H9 (cell line): Measurements from ENCODE around the gene EFCC1. TPM values are rescaled to one million over a fixed set of nuclear protein-coding genes. Genes with fewer than 3 reads are reported as not detected.

Experiments
- DNase-seq: peaks from one replicate; pipeline ENCODE4 v3.0.0-alpha.2; 2017
- H2AFZ ChIP-seq: one replicate; pipeline ENCODE4 v1.6.1; 2013; ENCODE audit warnings: mild to moderate bottlenecking, low read length, control low read depth, moderate library complexity
- H2AK5ac ChIP-seq: 2 replicates; pipeline ENCODE4 v1.6.1; 2013; ENCODE audit warnings: low read length, control low read depth, mixed read lengths; ENCODE audit not compliant: insufficient read length
- H2BK120ac ChIP-seq: one replicate; pipeline ENCODE4 v1.6.1; 2013; ENCODE audit warnings: low read depth, mild to moderate bottlenecking, low read length, control low read depth, inconsistent platforms; ENCODE audit not compliant: poor library complexity, severe bottlenecking
- H2BK12ac ChIP-seq: 2 replicates; pipeline ENCODE4 v1.6.1; 2013; ENCODE audit warnings: low read length, control low read depth, mixed read lengths, low read depth; ENCODE audit not compliant: insufficient read length
- H2BK15ac ChIP-seq: 2 replicates; pipeline ENCODE4 v1.6.1; 2013; ENCODE audit warnings: low read depth, low read length, control low read depth
- H2BK20ac ChIP-seq: one replicate; pipeline ENCODE4 v1.6.1; 2013; ENCODE audit warnings: low read depth, mild to moderate bottlenecking, low read length, control low read depth, inconsistent platforms; ENCODE audit not compliant: poor library complexity, severe bottlenecking
- H2BK5ac ChIP-seq: 2 replicates; pipeline ENCODE4 v1.6.1; 2013; ENCODE audit warnings: low read length, control low read depth, mixed read lengths; ENCODE audit not compliant: insufficient read length
- H3K14ac ChIP-seq: 2 replicates; pipeline ENCODE4 v1.6.1; 2013; ENCODE audit warnings: low read length, control low read depth; ENCODE audit not compliant: insufficient read depth
- H3K18ac ChIP-seq: 2 replicates; pipeline ENCODE4 v1.6.1; 2013; ENCODE audit warnings: low read depth, mild to moderate bottlenecking, mixed read lengths, low read length, control low read depth; ENCODE audit not compliant: insufficient read length
- H3K23ac ChIP-seq: 2 replicates; pipeline ENCODE4 v1.6.1; 2013; ENCODE audit warnings: low read length, control low read depth, mixed read lengths, low read depth; ENCODE audit not compliant: insufficient read length
- H3K23me2 ChIP-seq: 2 replicates; pipeline ENCODE4 v1.6.1; 2013; ENCODE audit warnings: low read depth, mild to moderate bottlenecking, mixed read lengths, low read length, control low read depth; ENCODE audit not compliant: insufficient read length, poor library complexity, severe bottlenecking
- H3K27ac ChIP-seq: 2 replicates; pipeline ENCODE4 v1.5.1; 2013; ENCODE audit warnings: low read length, control low read depth, mixed read lengths, low read depth; ENCODE audit not compliant: insufficient read length
- H3K27me3 ChIP-seq: 2 replicates; pipeline ENCODE4 v1.6.1; 2013; ENCODE audit warnings: low read length, control low read depth, inconsistent platforms; ENCODE audit not compliant: insufficient read depth
- H3K4ac ChIP-seq: 2 replicates; pipeline ENCODE4 v1.6.1; 2013; ENCODE audit warnings: low read depth, mild to moderate bottlenecking, control low read depth, inconsistent platforms, low read length, moderate library complexity
- H3K4me1 ChIP-seq: 2 replicates; pipeline ENCODE4 v1.6.1; 2013; ENCODE audit warnings: low read length, control low read depth, inconsistent platforms; ENCODE audit not compliant: insufficient read depth
- H3K4me2 ChIP-seq: 2 replicates; pipeline ENCODE4 v1.6.1; 2013; ENCODE audit warnings: low read length, control low read depth, mixed read lengths; ENCODE audit not compliant: insufficient read length, insufficient read depth
- H3K56ac ChIP-seq: 2 replicates; pipeline ENCODE4 v1.6.1; 2013; ENCODE audit warnings: low read depth, mild to moderate bottlenecking, mixed read lengths, low read length, control low read depth; ENCODE audit not compliant: insufficient read length
- H3K79me1 ChIP-seq: 2 replicates; pipeline ENCODE4 v1.6.1; 2013; ENCODE audit warnings: low read depth, mild to moderate bottlenecking, moderate library complexity, low read length, control low read depth, inconsistent platforms; ENCODE audit not compliant: insufficient read depth, poor library complexity, severe bottlenecking
- H3K79me2 ChIP-seq: 2 replicates; pipeline ENCODE4 v1.6.1; 2013; ENCODE audit warnings: low read length, control low read depth, inconsistent platforms; ENCODE audit not compliant: insufficient read depth
- H3K9ac ChIP-seq: 2 replicates; pipeline ENCODE4 v1.6.1; 2013; ENCODE audit warnings: low read length, control low read depth, mixed read lengths; ENCODE audit not compliant: insufficient read length; ENCODE audit errors: extremely low read depth
- H3K9me3 ChIP-seq: one replicate; pipeline ENCODE4 v1.6.1; 2013; ENCODE audit warnings: low read depth, low read length, inconsistent platforms; ENCODE audit not compliant: control insufficient read depth
- H3T11ph ChIP-seq: one replicate; pipeline ENCODE4 v1.6.1; 2013; ENCODE audit warnings: mild to moderate bottlenecking, low read length, control low read depth, inconsistent platforms
- H4K20me1 ChIP-seq: one replicate; pipeline ENCODE4 v1.6.1; 2013; ENCODE audit not compliant: control insufficient read depth, insufficient read length, insufficient read depth
- H4K5ac ChIP-seq: 2 replicates; pipeline ENCODE4 v1.6.1; 2013; ENCODE audit warnings: low read depth, mild to moderate bottlenecking, mixed read lengths, low read length, control low read depth; ENCODE audit not compliant: insufficient read length
- H4K8ac ChIP-seq: replicated peaks from 2 replicates; pipeline ENCODE4 v1.6.1; 2013; ENCODE audit warnings: low read length, control low read depth, mixed read lengths, low read depth; ENCODE audit not compliant: insufficient read length
- H4K91ac ChIP-seq: 2 replicates; pipeline ENCODE4 v1.6.1; 2013; ENCODE audit warnings: low read depth, mild to moderate bottlenecking, moderate library complexity, mixed read lengths, low read length, control low read depth; ENCODE audit not compliant: insufficient read length
- H3K27ac Mint-ChIP-seq, 3 experiments: 2 replicates in 2 of 3; 3 replicates in 1 of 3; pipeline ENCODE4 v1.8.0; 2020 to 2021; ENCODE audit warnings: mixed read lengths in 3 of 3, mild to moderate bottlenecking in 1 of 3, moderate library complexity in 1 of 3
- H3K27me3 Mint-ChIP-seq: 2 replicates; pipeline ENCODE4 v1.8.0; 2021; ENCODE audit warnings: low read depth, mild to moderate bottlenecking, moderate library complexity, mixed read lengths
- H3K36me3 Mint-ChIP-seq, 3 experiments: 2 replicates in 2 of 3; 3 replicates in 1 of 3; pipeline ENCODE4 v1.8.0; 2020 to 2021; ENCODE audit warnings: low read depth in 3 of 3, mixed read lengths in 3 of 3; ENCODE audit not compliant: insufficient read depth in 1 of 3
- H3K4me1 Mint-ChIP-seq, 2 experiments: 2 replicates each; pipeline ENCODE4 v1.8.0; 2020; ENCODE audit warnings: mixed read lengths in 2 of 2
- H3K4me3 Mint-ChIP-seq, 2 experiments: 2 replicates in 1 of 2; 3 replicates in 1 of 2; pipeline ENCODE4 v1.8.0; 2020 to 2021; ENCODE audit warnings: mild to moderate bottlenecking in 2 of 2, mixed read lengths in 2 of 2, moderate library complexity in 1 of 2
- H3K9me3 Mint-ChIP-seq, 2 experiments: 2 replicates in 1 of 2; 3 replicates in 1 of 2; pipeline ENCODE4 v1.8.0; 2020; ENCODE audit warnings: mild to moderate bottlenecking in 2 of 2, mixed read lengths in 2 of 2, moderate library complexity in 1 of 2
- CTCF ChIP-seq: fragments of 200-600 bp; sonication (generic); conservative IDR thresholded peaks from 3 replicates; pipeline ENCODE4 v1.8.0; 2021; ENCODE audit warnings: antibody characterized with exemption, mild to moderate bottlenecking
- WGBS: extraction: QIAGEN DNeasy Blood & Tissue Kit; methylation state at CpG from one replicate; pipeline ENCODE4 v1.1.7; 2013; ENCODE audit warnings: missing lambda C conversion rate, low lambda C conversion rate, mixed read lengths; ENCODE audit not compliant: insufficient read length; ENCODE audit errors: extremely low coverage; 5-methylcytosine and 5-hydroxymethylcytosine counted together
- total RNA-seq: library from RNA; stranded (reverse); gene quantifications from 2 replicates; pipeline ENCODE4 v1.2.1, GENCODE V29; 2021

The EFCC1 gene
- total RNA-seq, 1 experiment from 2014 or later: 0.09 TPM

DNA sequence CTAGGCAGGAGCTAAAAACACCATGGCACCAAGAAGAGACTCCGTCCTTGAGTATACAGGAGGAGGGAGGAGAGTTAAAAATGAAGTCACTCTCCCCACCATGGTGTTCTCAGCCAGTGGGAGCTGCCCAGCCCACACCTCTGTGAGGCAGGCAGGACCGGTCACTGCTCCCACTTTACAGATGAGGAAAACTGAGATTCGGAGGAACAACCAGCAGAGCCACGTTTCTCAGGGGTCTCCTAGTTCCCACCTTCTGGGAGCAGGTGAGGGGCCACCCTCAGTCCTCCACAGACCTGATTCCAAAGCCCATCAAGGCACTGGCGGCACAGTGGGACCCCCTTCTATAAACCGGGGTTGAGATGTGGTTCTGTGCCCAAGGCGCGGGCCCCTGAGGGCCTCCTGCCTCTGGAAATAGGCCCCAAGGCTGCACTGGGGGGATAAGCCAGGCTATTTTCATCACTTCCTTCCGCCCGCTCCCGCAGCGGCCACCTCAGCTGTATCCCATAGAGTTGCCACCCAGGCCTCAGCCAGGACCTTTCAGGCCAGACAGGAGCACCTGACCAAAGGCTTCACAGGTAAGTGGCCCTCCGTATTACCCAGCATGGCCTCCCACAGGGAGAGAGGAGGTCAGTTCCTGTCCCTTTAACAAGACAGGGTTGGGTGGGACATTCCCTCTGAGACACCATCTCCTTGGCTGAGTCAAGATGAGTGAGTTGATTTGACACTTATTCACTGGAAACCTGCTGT lies 59.3 kb downstream of the EFCC1 start, which contains the start of gene GP9:
Gene GP9, plus strand, starts transcription at position 504 of the 747 bp plus-strand sequence. CDS start 961 bp downstream, outside the sequence.
- H3K4me3 Mint-ChIP-seq: no peak within 1 kb of the TSS
- H3K4me1 Mint-ChIP-seq: peaks cover 2 to 6% of the 10 kb centered on the region in 2 experiments; a peak in 3 of 4 replicates
- WGBS: no CpG with 5 or more reads among the region's 13 CpGs

More for the DNA sequence above, 59.3 kb downstream of the EFCC1 start, which contains the start of gene GP9:
- Histone ChIP-seq H2BK12ac (no peak within 1 kb of the TSS), H2BK5ac (no peak within 1 kb of the TSS), H2BK15ac (no peak within 1 kb of the TSS), H3K23ac (no peak within 1 kb of the TSS), H3K4me1 (no peaks in the 10 kb centered on the region), H3K79me1 (no peaks in the 10 kb centered on the region), H3K4ac (no peak within 1 kb of the TSS), H2AK5ac (no peak within 1 kb of the TSS), H2BK20ac (no peak within 1 kb of the TSS), H4K91ac (no peak within 1 kb of the TSS), H4K5ac (no peak within 1 kb of the TSS), H3K56ac (no peak within 1 kb of the TSS), H3T11ph (no peak within 1 kb of the TSS), H2AFZ (no peak within 1 kb of the TSS), H3K23me2 (no peaks in the 10 kb centered on the region), H3K14ac (no peak within 1 kb of the TSS; the same call in 1 of the 2 replicates), H3K27me3 (no peaks in the 10 kb centered on the region), H4K8ac (no peak within 1 kb of the TSS), H3K27ac (no peak within 1 kb of the TSS), H3K9me3 (no peaks in the 10 kb centered on the region), H4K20me1 (no peaks in the 10 kb centered on the region), H3K18ac (no peak within 1 kb of the TSS), H2BK120ac (no peak within 1 kb of the TSS), H3K79me2 (no peaks in the 10 kb centered on the region), H3K9ac (no peak within 1 kb of the TSS), H3K4me2 (no peak within 1 kb of the TSS)
- H3K27me3 Mint-ChIP-seq: peaks cover 7% of the 10 kb centered on the region
- TF ChIP-seq CTCF: no peak
- no peak within 1 kb of the TSS for H3K27ac Mint-ChIP-seq
- H3K9me3 Mint-ChIP-seq: no peaks in the 10 kb centered on the region
- no peaks in the 10 kb centered on the region for H3K36me3 Mint-ChIP-seq
- no peak for DNase-seq
